ENCODE data around the gene SSBP4.

SSBP4 gene

DNA sequence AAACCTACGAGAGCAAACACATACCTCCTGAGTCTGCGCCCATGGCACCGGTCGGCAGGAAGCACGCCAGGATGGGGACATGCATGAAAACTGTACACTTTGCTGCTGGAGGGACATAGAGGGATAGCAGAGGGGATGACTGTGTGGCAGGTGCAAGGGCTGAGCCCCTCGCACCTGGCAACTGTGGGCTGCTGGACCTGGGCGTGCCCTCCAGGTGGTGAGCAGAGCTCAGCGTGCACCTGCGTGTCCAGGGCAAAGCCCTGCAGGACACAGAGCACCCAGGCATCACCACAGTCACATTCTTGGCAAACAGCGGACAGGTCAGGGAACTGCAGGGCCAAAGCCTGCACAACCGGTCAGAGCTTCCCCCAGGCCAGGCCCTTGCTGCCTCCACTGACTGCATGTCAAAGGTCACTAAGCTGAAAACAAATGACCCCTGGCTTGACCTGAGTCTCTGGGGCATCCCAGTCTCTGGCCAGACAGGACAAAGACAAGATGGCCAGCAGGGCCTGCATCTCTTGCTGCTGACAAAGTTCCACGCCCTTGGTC, 27.7 kb downstream of the SSBP4 start:
- DNase-seq, result no peak

DNA sequence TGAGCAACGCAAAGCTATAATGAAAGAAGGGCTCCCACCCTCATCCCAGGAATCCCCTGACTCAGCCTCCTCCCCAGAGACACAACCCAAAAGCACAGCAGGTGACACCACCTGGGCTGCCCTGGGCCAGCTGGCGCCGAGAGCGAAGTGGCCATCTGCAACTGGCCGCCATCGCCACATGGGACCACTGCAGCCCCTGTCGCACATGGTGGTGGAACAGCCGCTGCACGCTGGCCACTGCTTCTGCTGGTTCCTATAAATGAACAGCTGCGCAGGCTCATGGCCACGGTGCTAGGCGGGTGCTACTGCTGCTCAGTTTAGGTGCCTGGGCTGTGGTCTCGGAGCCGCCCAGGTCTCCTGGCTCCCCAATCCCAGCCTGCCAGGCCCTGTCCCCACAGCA, 30.4 kb downstream of the SSBP4 start:
- DNase-seq, result no peak

GRCh38 chr19:18450021-18450930, 31.1 kb downstream of the SSBP4 start:
- DNase-seq, result no peak

DNA sequence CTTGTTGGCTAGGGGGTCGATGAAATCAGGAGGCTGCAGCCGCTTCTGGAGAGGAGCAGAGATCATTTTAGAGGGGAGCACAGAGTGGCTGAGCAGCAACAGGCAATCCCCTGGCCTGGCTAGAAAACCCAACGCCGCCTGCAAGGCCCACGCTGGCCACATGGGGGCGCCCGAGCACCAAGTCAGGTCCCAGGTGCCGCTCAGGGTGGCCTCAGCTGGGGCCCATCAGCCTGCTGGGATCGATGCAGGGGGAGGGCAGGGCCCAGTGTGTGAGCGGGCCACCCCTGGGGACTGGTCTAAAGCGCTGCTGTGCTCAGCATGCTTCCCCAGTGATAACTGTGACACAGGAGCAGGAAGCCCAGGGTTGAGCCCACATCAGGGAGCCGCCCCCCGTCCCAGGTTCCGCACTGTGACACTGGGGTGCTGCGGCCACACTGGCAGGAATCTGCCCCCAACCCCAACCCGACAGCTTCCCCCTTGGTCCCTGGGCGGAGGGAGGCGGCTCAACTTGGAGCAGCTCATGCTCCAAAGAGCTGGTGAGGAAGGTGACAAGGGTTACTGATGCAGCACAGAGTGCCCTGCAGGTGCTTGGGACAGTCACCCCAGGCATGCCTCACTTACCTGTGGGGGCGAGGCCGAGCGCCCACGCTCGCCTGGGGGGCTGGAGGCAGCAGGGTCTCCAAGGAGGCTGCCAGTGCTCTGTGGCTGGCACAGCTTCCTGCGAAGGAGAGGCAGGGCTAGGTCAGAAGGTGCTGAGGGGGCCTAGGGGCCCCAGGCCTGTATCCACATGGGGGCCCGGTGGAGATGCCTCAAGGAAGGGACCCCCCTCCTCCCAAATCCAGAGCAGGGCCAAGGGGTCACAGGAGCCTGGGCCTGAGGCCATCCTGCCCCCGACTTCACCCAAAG, 32.0 kb downstream of the SSBP4 start:
- DNase-seq, result no peak

GRCh38 chr19:18452386-18452785, 33.2 kb downstream of the SSBP4 start:
- no peak for DNase-seq

GRCh38 chr19:18453269-18454024, 34.2 kb downstream of the SSBP4 start:
- DNase-seq, result no peak

DNA sequence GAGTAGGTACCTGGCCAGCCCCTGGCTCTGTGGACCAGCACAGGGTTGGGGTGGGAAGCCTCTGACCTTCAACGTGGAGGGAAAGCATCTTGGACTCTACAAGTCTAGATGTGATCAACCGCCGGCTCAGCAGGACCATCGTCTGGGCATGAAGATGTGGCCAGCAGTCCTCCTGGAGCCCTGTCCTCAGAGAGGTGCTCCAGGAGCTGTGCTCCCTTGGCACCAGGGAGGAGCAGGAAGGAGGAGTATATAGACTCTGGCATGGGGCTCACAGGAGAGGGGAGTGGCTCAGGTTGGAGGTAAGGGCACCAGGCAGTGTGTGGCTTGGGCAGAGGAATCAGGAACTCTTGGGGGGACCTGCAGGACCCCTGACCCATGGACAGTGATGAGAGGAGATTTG, 37.1 kb downstream of the SSBP4 start:
- no peak for DNase-seq

DNA sequence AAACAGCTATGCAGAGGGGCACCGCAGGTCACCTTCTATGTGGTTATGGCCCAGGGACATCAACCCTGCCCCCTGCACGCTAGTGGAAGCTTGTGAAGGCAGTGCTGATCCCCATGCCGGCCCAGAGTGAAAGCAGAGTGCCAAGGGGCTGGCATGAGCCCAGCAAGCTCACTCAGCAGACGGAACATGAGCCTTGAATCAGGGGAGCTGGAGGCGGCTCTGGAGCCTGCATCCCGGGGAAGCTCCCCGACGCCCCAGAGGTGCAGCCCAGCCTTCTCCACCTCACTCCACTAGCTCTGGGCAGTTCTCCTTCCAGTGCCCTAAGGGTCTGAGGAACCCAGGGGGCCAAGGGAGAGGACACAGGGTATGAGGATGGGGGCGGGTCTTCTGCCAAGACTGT, 37.8 kb downstream of the SSBP4 start:
- DNase-seq, result no peak

- DNase-seq, result no peak
These were observed 38.5 kb downstream of the SSBP4 start for GRCh38 chr19:18457483-18458331.

DNA sequence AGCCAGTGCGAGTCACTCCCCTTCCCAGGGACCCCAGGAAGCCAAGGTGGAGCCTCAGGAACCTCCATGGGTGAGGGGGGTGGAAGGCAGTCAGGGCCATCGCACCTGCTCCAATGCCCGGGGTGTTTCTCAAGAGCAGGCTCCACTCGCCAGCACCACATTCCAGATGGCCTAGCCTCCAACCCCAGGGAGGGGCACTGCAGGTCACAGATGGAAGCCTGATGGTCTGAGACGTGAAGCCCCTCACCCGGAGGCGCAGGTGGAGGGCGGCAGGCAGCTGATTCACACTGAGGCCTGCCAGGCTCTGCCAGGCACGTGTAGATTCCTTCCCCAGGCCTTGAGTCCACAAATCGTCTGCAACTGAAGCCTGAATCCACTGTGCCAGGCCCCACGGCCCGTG, 41.7 kb downstream of the SSBP4 start:
- no peak for DNase-seq

DNA sequence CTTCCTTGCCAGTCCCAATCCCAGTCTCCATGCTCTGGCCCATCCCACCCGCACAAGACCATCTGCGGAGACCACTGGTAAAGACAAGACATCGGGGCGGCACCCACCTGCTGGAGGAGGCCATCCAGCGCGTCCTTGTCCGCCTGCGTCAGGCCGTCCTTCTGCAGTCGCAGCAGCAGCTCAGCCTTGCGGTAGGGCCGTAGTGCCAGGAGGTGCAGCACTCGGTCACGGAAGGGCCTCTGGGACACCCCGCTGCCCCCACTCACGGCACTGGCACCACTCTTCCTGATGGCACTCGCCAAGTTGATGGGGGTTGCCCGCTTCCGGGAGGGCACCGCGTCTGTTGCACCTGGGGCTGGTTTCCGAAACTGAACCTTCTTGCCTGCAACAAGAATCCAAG, 42.3 kb downstream of the SSBP4 start:
- no peak for DNase-seq

GRCh38 chr19:18464646-18465045, 45.4 kb downstream of the SSBP4 start:
- DNase-seq, result no peak

- no peak for DNase-seq
These were observed 46.2 kb downstream of the SSBP4 start for GRCh38 chr19:18465214-18465963.

DNA sequence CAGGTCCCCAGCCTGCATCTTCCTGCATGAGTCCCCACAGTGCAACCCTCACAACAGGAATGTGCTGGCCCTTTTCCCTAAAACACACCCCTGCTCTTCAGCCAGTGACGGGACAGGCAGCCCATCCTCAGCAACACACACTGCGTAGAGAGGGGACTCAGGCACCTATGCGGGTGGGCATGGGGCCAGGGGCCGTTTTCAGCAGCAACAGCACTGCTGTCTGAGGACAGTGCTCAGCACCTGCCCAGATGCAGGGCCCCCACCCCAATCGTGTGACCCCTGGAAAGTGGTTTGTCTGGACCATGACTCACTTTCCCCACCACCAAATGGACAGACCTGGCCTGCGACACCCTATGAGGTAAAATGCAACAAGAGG, 46.8 kb downstream of the SSBP4 start:
- no peak for DNase-seq

GRCh38 chr19:18466354-18466753, 47.2 kb downstream of the SSBP4 start:
- no peak for DNase-seq

DNA sequence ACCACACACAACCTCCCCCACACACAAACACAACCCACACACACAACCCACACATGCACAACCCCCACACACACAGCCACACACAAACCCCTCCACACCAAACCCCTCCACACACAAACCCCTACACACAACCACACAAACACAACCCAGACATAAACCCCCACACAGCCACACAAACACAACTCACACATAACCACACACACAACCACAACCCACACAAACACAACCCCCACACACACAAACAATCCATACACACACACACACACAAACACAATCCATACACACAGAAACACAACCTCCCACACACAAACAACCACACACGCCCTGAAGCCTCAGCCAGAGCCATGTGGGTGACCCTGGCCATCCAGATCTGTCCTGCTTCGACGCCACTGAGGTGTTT, 48.8 kb downstream of the SSBP4 start:
- DNase-seq, result no peak

DNA sequence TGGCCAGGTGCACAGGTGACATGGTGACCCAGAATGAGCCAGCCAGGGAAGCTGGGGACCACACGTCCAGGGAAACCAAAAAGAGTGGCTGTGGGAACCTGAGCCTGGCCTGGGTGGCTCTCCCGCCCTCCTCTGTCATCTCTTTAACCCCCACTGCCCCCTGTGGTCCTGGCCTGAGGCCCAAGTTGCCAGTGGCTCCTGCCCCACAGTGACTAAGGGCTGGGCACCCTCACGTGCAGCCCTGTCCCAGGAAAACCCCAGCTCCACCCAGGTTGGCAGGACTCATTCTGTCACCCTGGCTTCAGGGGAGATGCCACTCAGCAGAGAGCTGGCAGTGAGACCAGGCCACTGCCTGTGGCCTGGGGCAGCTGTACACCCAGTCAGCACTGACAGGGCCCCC, 49.3 kb downstream of the SSBP4 start:
- no peak for DNase-seq

DNA sequence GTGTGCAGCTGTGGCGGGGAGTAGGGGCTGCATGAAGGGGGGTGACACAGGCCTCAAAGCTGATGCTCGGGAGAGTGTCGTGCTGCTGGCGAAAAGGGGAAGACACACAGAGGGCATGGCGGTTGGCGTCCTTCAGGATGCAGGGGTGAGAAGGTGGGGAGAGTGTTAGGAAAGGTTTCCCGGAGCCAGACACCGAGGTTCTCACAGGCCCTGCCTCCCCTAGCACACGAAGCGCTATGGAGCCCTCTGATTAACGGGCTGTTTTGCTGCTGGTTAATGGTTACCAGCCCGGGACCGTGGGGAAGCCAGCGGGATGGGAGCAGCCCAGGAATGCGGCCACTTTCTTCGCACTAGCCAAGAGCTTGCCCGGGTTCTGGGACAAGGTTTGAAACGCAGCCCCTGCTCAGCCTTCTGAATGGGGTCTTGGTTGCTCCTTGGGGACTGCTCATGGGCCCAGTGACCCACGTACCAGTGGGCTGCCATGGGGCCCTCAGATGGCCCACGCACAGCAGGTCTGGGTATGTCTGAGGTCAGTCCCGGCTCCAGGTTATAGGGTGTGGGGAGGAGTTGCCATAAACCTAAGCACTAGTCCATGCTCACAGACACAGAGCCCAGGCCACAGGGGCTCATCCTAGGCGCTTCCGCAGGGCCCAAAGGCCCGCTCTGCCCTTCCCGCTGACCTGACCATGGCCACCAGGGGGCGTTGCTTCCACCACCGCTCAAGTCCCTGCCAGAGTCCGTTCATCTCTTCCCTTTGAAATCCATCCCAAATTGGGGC, 50.1 kb downstream of the SSBP4 start:
- no peak for DNase-seq

GRCh38 chr19:18470787-18471186, 51.6 kb downstream of the SSBP4 start:
- DNase-seq, result no peak

DNA sequence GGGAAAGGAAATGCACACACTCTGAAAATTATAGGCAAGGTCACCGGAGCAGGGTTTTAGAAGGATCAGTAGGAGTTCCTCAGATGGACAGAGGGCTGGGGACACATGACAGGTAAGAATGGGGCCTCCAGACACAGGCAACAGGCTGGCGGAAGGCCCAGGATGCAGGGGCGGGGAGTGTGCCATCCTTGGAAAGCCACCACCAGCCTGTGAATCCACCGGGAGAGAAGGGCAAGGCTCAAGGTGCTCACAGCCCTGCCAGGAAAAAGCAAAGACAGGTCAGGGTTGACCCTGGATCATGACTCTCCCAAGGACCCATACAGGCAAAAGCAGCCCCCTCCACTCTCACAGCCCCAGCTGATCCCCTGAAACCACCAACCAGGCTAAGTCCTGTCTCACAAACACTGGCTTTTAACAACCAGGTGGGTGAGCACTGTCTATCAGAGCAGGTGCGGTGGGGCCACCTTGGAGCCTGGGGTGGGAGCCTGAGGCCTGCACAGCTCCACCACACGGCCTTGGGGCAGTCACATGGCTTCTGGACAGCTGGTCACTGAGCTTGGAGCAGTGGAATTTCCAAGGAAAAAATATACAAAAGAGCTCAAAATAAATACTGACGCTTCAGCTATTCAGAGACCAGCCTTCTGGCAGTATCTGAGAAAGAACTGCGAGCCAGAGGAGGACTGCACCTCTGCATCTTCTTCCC, 54.0 kb downstream of the SSBP4 start:
- DNase-seq, result no peak
